UCSD-AML1 (cell line): ENCODE data around the gene MAP3K4.

Experiments used
- DNase-seq: peaks from one replicate; lab custom pipeline; 2025; ENCODE audit not compliant: unreplicated experiment; lab: John Stamatoyannopoulos, UW

Gene MAP3K4, protein sequence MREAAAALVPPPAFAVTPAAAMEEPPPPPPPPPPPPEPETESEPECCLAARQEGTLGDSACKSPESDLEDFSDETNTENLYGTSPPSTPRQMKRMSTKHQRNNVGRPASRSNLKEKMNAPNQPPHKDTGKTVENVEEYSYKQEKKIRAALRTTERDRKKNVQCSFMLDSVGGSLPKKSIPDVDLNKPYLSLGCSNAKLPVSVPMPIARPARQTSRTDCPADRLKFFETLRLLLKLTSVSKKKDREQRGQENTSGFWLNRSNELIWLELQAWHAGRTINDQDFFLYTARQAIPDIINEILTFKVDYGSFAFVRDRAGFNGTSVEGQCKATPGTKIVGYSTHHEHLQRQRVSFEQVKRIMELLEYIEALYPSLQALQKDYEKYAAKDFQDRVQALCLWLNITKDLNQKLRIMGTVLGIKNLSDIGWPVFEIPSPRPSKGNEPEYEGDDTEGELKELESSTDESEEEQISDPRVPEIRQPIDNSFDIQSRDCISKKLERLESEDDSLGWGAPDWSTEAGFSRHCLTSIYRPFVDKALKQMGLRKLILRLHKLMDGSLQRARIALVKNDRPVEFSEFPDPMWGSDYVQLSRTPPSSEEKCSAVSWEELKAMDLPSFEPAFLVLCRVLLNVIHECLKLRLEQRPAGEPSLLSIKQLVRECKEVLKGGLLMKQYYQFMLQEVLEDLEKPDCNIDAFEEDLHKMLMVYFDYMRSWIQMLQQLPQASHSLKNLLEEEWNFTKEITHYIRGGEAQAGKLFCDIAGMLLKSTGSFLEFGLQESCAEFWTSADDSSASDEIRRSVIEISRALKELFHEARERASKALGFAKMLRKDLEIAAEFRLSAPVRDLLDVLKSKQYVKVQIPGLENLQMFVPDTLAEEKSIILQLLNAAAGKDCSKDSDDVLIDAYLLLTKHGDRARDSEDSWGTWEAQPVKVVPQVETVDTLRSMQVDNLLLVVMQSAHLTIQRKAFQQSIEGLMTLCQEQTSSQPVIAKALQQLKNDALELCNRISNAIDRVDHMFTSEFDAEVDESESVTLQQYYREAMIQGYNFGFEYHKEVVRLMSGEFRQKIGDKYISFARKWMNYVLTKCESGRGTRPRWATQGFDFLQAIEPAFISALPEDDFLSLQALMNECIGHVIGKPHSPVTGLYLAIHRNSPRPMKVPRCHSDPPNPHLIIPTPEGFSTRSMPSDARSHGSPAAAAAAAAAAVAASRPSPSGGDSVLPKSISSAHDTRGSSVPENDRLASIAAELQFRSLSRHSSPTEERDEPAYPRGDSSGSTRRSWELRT (N-terminal part only)

DNA sequence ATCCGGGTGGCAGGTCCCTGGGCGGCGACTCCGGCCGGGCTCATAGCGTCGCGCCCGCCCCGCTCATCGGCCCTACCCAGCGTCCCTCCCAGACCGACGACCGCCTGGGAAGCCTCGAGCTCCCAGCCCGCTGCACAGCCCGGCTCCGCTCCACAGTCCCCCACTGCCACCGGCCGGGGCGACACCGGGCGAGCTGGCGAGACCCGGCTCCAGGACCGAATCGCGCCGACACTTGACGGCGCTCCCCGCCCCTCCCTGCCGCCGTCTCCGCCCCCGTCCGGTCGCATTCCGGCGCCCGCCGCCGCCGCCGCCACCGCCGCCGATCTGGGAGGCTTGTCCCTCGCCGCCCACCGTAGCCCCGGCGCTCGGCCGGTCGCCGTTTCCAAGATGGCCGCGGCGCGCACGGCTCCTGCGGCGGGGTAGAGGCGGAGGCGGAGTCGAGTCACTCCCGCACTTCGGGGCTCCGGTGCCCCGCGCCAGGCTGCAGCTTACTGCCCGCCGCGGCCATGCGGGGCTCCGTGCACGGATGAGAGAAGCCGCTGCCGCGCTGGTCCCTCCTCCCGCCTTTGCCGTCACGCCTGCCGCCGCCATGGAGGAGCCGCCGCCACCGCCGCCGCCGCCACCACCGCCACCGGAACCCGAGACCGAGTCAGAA is at the start of gene MAP3K4:
MAP3K4 (plus strand) TSS at position 364 of the 655 bp plus-strand sequence; CDS start at position 527, 163 bp downstream.
- DNase-seq, result peak; percentile 86

GRCh38 chr6:160943997-160944396 is 47.6 kb upstream of the MAP3K4 start:
- DNase-seq, result no peak

DNA sequence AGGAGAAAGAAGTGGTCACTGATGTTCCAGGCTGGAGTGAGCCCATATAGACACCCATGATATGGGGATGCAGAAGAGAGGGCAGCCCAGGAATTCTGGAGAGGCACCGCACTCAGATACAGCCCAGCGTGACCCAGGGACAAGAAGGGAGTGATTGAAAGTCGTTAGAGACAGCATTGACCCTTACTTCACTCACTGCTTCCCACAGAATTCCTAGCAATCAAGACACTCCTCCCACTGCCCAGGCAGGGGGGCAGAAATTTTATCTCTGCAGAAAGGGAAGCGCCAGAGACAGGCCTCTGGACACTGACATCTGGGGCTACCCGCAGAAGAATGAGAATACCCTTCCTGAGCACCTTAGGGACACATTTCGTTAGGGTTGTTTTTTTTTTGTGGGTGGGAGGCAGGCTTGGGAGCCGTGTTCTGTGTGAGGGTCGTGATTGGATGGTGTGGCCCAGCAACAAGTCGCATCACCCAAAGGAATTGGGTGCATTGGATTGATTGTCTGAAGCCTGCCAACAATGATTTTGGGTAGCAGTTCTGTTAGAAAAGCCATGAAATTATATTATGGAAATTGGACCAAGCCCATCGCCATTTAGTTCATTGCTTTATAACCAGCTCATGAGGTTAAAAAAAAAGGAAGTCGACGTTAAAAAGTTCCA is 45.9 kb upstream of the MAP3K4 start:
- DNase-seq, result no peak

- no peak for DNase-seq
Measured at GRCh38 chr6:160949531-160949930, 42.0 kb upstream of the MAP3K4 start.

GRCh38 chr6:160950507-160950906 is 41.1 kb upstream of the MAP3K4 start:
- DNase-seq, result no peak

DNA sequence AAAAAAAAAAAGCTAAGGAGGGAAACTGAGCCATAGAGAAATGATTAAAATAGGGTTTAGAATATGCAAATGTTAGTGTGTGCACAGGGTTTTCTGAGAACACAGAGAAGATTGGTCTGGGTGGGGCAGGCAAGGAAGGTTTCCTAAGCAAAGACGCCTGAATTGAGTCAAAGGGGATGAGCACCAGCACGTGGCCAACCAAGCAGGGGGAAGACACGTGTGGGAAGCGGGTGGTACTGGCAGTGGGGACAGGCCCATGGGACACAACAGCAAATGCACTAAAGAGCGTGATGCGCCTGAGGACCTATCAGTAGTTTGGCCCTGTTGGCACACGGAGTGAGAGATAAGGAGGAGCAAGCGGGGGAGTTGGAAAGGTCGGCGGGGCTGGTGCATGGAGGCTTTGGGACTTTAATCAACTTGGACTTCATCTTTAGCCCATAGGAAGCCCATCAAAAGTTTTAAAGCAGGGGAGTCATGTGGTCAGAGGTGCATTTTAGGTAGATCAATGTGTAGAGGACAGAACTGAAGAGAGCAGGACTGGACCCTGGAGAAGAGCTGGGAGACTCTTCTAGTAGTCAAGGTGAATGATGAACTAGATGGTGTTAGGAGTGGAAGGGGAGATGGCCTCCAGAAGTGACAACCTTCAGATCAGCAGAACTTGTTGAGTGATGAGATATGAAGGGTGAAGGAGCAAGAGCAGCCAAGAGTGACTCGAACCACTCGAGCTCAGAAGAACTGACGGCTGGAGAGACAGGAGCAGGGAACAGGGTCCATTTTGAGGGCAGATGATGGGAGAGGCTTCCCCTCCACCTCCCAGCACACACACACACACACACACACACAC is 40.2 kb upstream of the MAP3K4 start:
- DNase-seq, result no peak

GRCh38 chr6:160952633-160953281 is 38.8 kb upstream of the MAP3K4 start:
- no peak for DNase-seq

- DNase-seq, result no peak
Measured at GRCh38 chr6:160955508-160956295, 35.9 kb upstream of the MAP3K4 start.

GRCh38 chr6:160956300-160957035 is 35.1 kb upstream of the MAP3K4 start:
- DNase-seq, result no peak

- no peak for DNase-seq
Measured at GRCh38 chr6:160959726-160960435, 31.7 kb upstream of the MAP3K4 start.

DNA sequence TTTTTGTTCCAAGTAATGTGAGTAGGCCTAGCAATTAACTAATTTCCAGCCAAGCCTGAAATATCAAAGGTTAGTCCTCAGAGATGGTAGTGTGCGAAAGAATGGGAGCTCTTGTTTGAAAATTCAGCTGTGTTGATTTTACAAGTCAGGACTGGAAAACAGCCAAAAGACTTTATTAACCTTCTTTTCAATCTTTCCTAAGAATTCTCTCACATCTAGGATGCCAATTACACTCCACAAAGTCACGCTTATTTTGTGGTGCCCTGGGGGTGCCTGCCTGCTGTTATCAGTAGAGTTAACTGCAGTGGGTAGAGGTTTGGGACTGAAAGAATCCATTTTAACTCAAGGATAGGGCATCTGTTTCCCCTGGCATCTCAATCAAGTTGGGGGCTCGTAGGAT is 30.7 kb upstream of the MAP3K4 start:
- DNase-seq, result no peak

DNA sequence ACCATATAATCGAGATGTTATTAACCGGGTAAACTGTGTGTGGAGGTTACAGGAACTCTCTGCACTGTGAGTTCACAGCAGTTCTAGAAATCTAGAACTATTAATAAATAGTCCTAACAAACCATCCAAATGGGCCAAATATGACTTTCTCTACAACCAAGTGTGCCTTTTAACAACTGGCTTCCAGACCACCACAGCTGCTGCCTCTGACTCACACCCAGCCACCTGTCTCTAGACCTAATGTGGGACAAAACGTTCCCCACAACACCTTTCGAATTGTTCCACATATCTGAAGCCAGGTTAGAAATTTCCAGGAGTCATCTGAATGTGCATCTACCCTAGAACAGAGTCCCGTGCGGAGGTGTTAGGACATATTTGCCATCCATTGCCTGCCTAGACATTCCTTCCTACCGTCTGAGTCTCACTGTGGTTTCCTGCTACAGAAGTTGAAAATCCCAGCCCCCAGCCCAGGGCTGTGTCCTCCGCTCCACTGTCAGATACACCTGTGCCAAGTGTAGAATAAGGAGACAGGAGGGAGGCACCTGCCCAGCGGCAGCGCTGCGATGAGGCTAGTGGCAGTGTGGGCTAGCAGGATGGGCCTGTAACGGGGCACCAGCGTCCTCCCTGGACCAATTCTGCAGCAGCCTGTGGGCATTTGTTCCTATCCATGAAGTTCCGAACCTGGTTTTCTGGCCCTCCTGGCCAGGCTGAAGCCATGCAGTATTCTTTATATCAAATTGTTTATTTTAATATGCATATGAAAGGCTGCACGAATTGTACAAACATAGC is 28.5 kb upstream of the MAP3K4 start:
- no peak for DNase-seq

GRCh38 chr6:160963651-160964050 is 27.9 kb upstream of the MAP3K4 start:
- no peak for DNase-seq

DNA sequence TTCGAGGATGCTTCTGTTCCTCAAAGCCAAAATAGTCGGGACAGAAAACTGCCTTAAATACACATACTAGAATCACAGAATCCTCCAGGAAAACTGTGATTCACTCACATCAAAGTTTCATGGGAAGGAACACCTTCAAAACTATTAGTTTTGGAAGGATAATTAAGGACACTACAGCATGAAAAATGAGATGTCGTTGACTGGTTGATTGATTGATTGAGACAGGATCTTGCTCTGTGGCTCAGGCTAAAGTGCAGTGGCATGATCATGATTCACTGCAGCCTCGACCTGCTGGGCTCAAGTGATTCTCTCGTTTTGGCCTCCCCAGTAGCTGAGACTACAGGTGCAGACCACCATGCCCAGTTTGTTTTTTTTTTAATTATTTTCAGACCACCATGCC is 25.7 kb upstream of the MAP3K4 start:
- DNase-seq, result no peak

- no peak for DNase-seq
Measured at GRCh38 chr6:160966493-160967229, 24.9 kb upstream of the MAP3K4 start.
